OCI-LY7 (cell line): ENCODE results near the gene KCNQ2. TPM values are rescaled to one million over a fixed set of nuclear protein-coding genes. Genes with fewer than 3 reads are reported as not detected.

Source experiments
- BruUV-seq: library from RNA; stranded (reverse); fragments of 400-500 nt; replicated peaks from 2 replicates; lab custom pipeline; 2021; lab: Mats Ljungman, UMichigan
- CTCF ChIA-PET: fragments of 300-600 bp; sonication (Branson Sonifier 250); formaldehyde crosslinking; loops from one replicate; lab custom pipeline; 2022; ENCODE audit warnings: antibody characterized with exemption; ENCODE audit not compliant: unreplicated experiment; lab: Charles Lee
- POLR2A ChIA-PET: fragments of 300-600 bp; sonication (Branson Sonifier 250); formaldehyde crosslinking; loops from one replicate; lab custom pipeline; 2022; ENCODE audit warnings: antibody characterized with exemption; lab: Charles Lee
- DNase-seq: peaks from one replicate; pipeline ENCODE4 v3.0.0-alpha.2; 2015; ENCODE audit warnings: low spot score
- H2AFZ ChIP-seq: fragments of 200-600 bp; sonication (generic), shearing (Covaris generic); 2 replicates; pipeline ENCODE4 v1.6.1; 2014; ENCODE audit warnings: mild to moderate bottlenecking, antibody characterized with exemption, low read length, moderate library complexity
- H3K27ac ChIP-seq: fragments of 200-600 bp; sonication (generic); 2 replicates; pipeline ENCODE4 v1.5.1; 2014; ENCODE audit warnings: mixed run types, low read depth, mild to moderate bottlenecking, moderate library complexity, low read length, inconsistent platforms; ENCODE audit not compliant: poor library complexity, severe bottlenecking
- H3K36me3 ChIP-seq: fragments of 200-600 bp; sonication (generic); 2 replicates; pipeline ENCODE4 v1.6.1; 2014; ENCODE audit warnings: mild to moderate bottlenecking, antibody characterized with exemption, low read length, moderate library complexity, mixed read lengths; ENCODE audit not compliant: insufficient read depth
- H3K4me1 ChIP-seq: fragments of 200-600 bp; sonication (generic); 2 replicates; pipeline ENCODE4 v1.5.1; 2014; ENCODE audit warnings: mild to moderate bottlenecking, low read length; ENCODE audit not compliant: insufficient read depth, poor library complexity, severe bottlenecking
- H3K4me2 ChIP-seq: fragments of 200-600 bp; sonication (generic); 2 replicates; pipeline ENCODE4 v1.6.1; 2014; ENCODE audit warnings: mild to moderate bottlenecking, low read length
- H3K4me3 ChIP-seq: fragments of 200-600 bp; sonication (generic); 2 replicates; pipeline ENCODE4 v1.5.1; 2014; ENCODE audit warnings: mild to moderate bottlenecking, low read depth, low read length; ENCODE audit not compliant: poor library complexity, severe bottlenecking
- H3K79me2 ChIP-seq: fragments of 200-600 bp; sonication (generic); 2 replicates; pipeline ENCODE4 v1.6.1; 2016; ENCODE audit warnings: low read depth, mild to moderate bottlenecking, low read length, moderate library complexity, mixed read lengths; ENCODE audit not compliant: insufficient read depth
- H3K9me2 ChIP-seq: fragments of 200-600 bp; sonication (generic); 2 replicates; pipeline ENCODE4 v1.6.1; 2016; ENCODE audit warnings: mild to moderate bottlenecking, low read length, mixed read lengths; ENCODE audit not compliant: insufficient read depth
- H3K9me3 ChIP-seq: fragments of 200-600 bp; sonication (generic); 2 replicates; pipeline ENCODE4 v1.6.1; 2014; ENCODE audit warnings: mild to moderate bottlenecking, mixed run types, low read length, mixed read lengths
- H4K20me1 ChIP-seq: fragments of 200-600 bp; sonication (generic); 2 replicates; pipeline ENCODE4 v1.6.1; 2014; ENCODE audit warnings: mild to moderate bottlenecking, antibody characterized with exemption, low read length, moderate library complexity, mixed read lengths; ENCODE audit not compliant: insufficient read depth
- EZH2phosphoT487 ChIP-seq: fragments of 200-600 bp; sonication (generic); IDR thresholded peaks from 2 replicates; pipeline ENCODE4 v1.6.1; 2018; ENCODE audit warnings: low read depth, borderline replicate concordance, mild to moderate bottlenecking, mixed run types, antibody characterized with exemption, low read length, moderate library complexity, mixed read lengths
- intact Hi-C: fragments of 100-400 bp; cut with micrococcal nuclease; formaldehyde crosslinking; loops from one replicate; pipeline ENCODE4 v1.10.0; 2022; ENCODE audit not compliant: unreplicated experiment
- total RNA-seq, 2 experiments: library from RNA; depleted of rRNA in 1 of 2; stranded (reverse); fragments of >200 nt in 1 of 2; shearing (Covaris generic) in 1 of 2; gene quantifications; 2 replicates each; pipeline ENCODE4 v1.2.3, GENCODE V29; 2014 to 2022
- TF ChIP-seq, protein P1 (sequence below): fragments of 200-600 bp; sonication (generic); conservative IDR thresholded peaks from 2 replicates; pipeline ENCODE4 v1.5.1; 2014; ENCODE audit warnings: mild to moderate bottlenecking, antibody characterized with exemption, low read length, moderate library complexity, mixed read lengths

KCNQ2 gene
- total RNA-seq, 2 experiments from 2014 or later: not detected

- no peaks in the 10 kb centered on the region for H3K9me3 ChIP-seq
- no TSS peak for BruUV-seq
Observed at GRCh38 chr20:63360850-63361518, 111.5 kb downstream of the KCNQ2 start, which contains the start of gene CHRNA4. Gene CHRNA4 (minus strand): TSS chr20:63361349. CDS start chr20:63361165, 184 bp downstream.

DNA sequence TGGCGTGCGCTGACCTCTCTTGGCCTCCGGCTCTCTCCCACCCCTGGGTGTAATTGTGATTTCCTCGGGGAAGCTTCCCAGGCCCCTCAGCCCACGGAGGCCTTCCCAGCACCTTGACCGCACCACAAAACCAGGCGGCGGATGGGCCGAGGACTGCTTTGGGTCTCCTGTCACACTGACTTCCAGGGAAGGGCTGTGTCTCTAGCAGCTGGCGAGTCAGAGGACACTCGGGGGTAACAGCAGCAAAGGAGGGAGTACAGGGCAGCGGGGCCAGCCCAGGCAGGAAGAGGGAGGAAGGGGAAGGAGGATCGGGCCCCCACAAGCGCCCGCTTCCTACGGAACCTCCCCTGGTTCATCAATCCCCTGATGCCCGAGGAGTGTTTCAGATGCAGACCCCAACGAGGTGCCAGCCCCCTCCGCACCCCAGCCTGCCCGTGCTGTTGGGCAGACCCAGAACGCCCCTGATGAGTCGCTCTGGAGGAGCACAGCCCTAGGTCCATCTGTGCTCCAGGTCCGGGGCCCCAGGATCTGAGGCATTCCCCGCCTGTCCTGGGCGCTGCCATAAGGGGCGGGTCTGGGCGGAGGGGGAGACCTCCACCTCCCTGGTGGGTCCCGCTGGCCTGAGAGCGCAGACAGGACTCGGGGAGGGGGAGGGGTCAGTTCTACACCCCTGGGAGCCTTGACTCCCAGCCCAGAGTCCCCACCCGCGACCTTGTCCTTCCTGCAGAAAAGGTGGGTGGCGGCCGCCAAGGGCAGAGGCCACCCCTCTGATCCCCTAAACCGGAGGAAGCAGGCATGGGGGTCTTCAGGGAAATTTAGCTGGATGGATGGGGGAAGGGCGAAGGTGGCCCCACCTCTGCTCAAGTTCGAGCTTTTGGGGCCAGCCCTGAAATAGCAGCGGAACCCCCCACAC, 112.3 kb downstream of the KCNQ2 start:
- Histone ChIP-seq H2AFZ (no peak overlapping the region), H3K79me2 (no peaks in the 10 kb centered on the region), H3K9me2 (no peaks in the 10 kb centered on the region), H3K36me3 (no peaks in the 10 kb centered on the region), H3K9me3 (no peaks in the 10 kb centered on the region), H3K4me3 (no peak overlapping the region), H3K27ac (no peak overlapping the region), H3K4me1 (no peaks in the 10 kb centered on the region), H3K4me2 (no peak overlapping the region), H4K20me1 (no peaks in the 10 kb centered on the region)
- ChIA-PET POLR2A (no interaction called here), CTCF (no interaction called here)
- intact Hi-C loops: no loop called here
- DNase-seq: no peak
- TF ChIP-seq, protein P1, sequence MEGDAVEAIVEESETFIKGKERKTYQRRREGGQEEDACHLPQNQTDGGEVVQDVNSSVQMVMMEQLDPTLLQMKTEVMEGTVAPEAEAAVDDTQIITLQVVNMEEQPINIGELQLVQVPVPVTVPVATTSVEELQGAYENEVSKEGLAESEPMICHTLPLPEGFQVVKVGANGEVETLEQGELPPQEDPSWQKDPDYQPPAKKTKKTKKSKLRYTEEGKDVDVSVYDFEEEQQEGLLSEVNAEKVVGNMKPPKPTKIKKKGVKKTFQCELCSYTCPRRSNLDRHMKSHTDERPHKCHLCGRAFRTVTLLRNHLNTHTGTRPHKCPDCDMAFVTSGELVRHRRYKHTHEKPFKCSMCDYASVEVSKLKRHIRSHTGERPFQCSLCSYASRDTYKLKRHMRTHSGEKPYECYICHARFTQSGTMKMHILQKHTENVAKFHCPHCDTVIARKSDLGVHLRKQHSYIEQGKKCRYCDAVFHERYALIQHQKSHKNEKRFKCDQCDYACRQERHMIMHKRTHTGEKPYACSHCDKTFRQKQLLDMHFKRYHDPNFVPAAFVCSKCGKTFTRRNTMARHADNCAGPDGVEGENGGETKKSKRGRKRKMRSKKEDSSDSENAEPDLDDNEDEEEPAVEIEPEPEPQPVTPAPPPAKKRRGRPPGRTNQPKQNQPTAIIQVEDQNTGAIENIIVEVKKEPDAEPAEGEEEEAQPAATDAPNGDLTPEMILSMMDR: no peak
- no peak for TF ChIP-seq EZH2phosphoT487
- BruUV-seq: no TSS peak

More at GRCh38 chr20:63360850-63361518, 111.5 kb downstream of the KCNQ2 start, which contains the start of gene CHRNA4:
- ChIA-PET CTCF (no interaction called here), POLR2A (no interaction called here)
- Histone ChIP-seq H3K36me3 (no peaks in the 10 kb centered on the region), H3K4me3 (no peak within 1 kb of the TSS), H3K27ac (no peak within 1 kb of the TSS), H3K79me2 (no peaks in the 10 kb centered on the region), H3K4me1 (no peaks in the 10 kb centered on the region), H4K20me1 (no peaks in the 10 kb centered on the region), H3K9me2 (no peaks in the 10 kb centered on the region), H2AFZ (no peak within 1 kb of the TSS), H3K4me2 (no peak within 1 kb of the TSS)
- no peak for DNase-seq
- intact Hi-C loops: no loop called here
- TF ChIP-seq EZH2phosphoT487: no peak
- TF ChIP-seq, protein P1: no peak
